HEK293 (cell line): ENCODE results near the gene PRSS1.
"Not testable (repeated sequence)": the region's sequence is repeated elsewhere in the genome, so short reads cannot be mapped to it uniquely, and the experiment has no call there.

Experiments used
- CTCF ChIA-PET: fragments of 350-600 bp; formaldehyde crosslinking; extraction: SDS; loops from one replicate; lab custom pipeline; 2021; ENCODE audit warnings: antibody characterized with exemption; lab: Yijun Ruan, JAX
- POLR2A ChIA-PET: fragments of 300-600 bp; formaldehyde crosslinking; extraction: SDS; loops from one replicate; lab custom pipeline; 2020; ENCODE audit warnings: antibody characterized with exemption, inconsistent platforms; lab: Yijun Ruan, JAX
- H3K27ac ChIP-seq: fragments of 200-500 bp; sonication (Bioruptor generic); 2 replicates; pipeline ENCODE4 v1.5.1; 2014; ENCODE audit warnings: low read depth, low read length, control low read depth, inconsistent platforms; ENCODE audit errors: extremely low read depth
- H3K36me3 ChIP-seq, 2 experiments: fragments of 200-500 bp in 1 of 2; sonication (Bioruptor generic) in 1 of 2; 1 replicate in 1 of 2; 2 replicates in 1 of 2; pipeline ENCODE4 v1.5.1; 2014 to 2017; ENCODE audit warnings: inconsistent platforms in 2 of 2, low read length in 2 of 2; ENCODE audit not compliant: control insufficient read depth in 2 of 2, insufficient read depth in 1 of 2
- H3K4me1 ChIP-seq: fragments of 200-500 bp; sonication (Bioruptor generic); 2 replicates; pipeline ENCODE4 v1.5.1; 2014; ENCODE audit warnings: mild to moderate bottlenecking, low read length, inconsistent platforms; ENCODE audit not compliant: control insufficient read depth, insufficient read depth
- H3K4me3 ChIP-seq: 2 replicates; pipeline ENCODE4 v1.5.1; 2011; ENCODE audit warnings: low read depth, mild to moderate bottlenecking, control low read depth, low read length, moderate library complexity
- H3K9me3 ChIP-seq: fragments of 200-500 bp; sonication (Bioruptor generic); 2 replicates; pipeline ENCODE4 v1.5.1; 2014; ENCODE audit warnings: low read depth, low read length, inconsistent platforms; ENCODE audit not compliant: control insufficient read depth, insufficient read depth
- BCL11B ChIP-seq: fragments of 450-650 bp; formaldehyde crosslinking; IDR thresholded peaks from 2 replicates; pipeline ENCODE4 v1.5.1; 2016; ENCODE audit warnings: low read depth, missing biosample characterization, missing genetic modification characterization
- INSM2 ChIP-seq: fragments of 450-650 bp; formaldehyde crosslinking; IDR thresholded peaks from 2 replicates; pipeline ENCODE4 v1.5.1; 2016; ENCODE audit warnings: missing biosample characterization, missing genetic modification characterization
- KLF8 ChIP-seq: fragments of 450-650 bp; formaldehyde crosslinking; IDR thresholded peaks from 2 replicates; pipeline ENCODE4 v1.5.1; 2016; ENCODE audit warnings: missing biosample characterization, missing genetic modification characterization
- ZBTB1 ChIP-seq: fragments of 450-650 bp; formaldehyde crosslinking; IDR thresholded peaks from 2 replicates; pipeline ENCODE4 v1.5.1; 2016; ENCODE audit warnings: missing biosample characterization, missing genetic modification characterization
- ZFP69B ChIP-seq: fragments of 450-650 bp; formaldehyde crosslinking; IDR thresholded peaks from 2 replicates; pipeline ENCODE4 v1.5.1; 2016; ENCODE audit warnings: missing biosample characterization, missing genetic modification characterization
- ZNF146 ChIP-seq: fragments of 450-650 bp; formaldehyde crosslinking; IDR thresholded peaks from 2 replicates; pipeline ENCODE4 v1.5.1; 2016; ENCODE audit warnings: missing biosample characterization, missing genetic modification characterization
- ZNF214 ChIP-seq: fragments of 450-650 bp; formaldehyde crosslinking; IDR thresholded peaks from 2 replicates; pipeline ENCODE4 v1.5.1; 2017; ENCODE audit warnings: missing biosample characterization, mild to moderate bottlenecking, missing genetic modification characterization, borderline replicate concordance
- ZNF223 ChIP-seq: fragments of 450-650 bp; formaldehyde crosslinking; IDR thresholded peaks from 2 replicates; pipeline ENCODE4 v1.5.1; 2016; ENCODE audit warnings: missing biosample characterization, missing genetic modification characterization
- ZNF350 ChIP-seq: fragments of 450-650 bp; formaldehyde crosslinking; IDR thresholded peaks from 2 replicates; pipeline ENCODE4 v1.5.0; 2017; ENCODE audit warnings: missing biosample characterization, mild to moderate bottlenecking, missing genetic modification characterization
- ZNF426 ChIP-seq: fragments of 450-650 bp; formaldehyde crosslinking; IDR thresholded peaks from 2 replicates; pipeline ENCODE4 v1.5.1; 2017; ENCODE audit warnings: missing biosample characterization, missing genetic modification characterization, mild to moderate bottlenecking, inconsistent platforms, moderate library complexity
- ZNF433 ChIP-seq: fragments of 450-650 bp; formaldehyde crosslinking; IDR thresholded peaks from 2 replicates; pipeline ENCODE4 v1.5.1; 2016; ENCODE audit warnings: missing biosample characterization, missing genetic modification characterization, low read depth
- ZNF580 ChIP-seq: fragments of 450-650 bp; formaldehyde crosslinking; IDR thresholded peaks from 2 replicates; pipeline ENCODE4 v1.5.1; 2016; ENCODE audit warnings: missing biosample characterization, missing genetic modification characterization
- ZNF704 ChIP-seq: fragments of 450-650 bp; formaldehyde crosslinking; IDR thresholded peaks from 2 replicates; pipeline ENCODE4 v1.5.1; 2016; ENCODE audit warnings: missing biosample characterization, missing genetic modification characterization
- ZXDB ChIP-seq: fragments of 450-650 bp; formaldehyde crosslinking; IDR thresholded peaks from 2 replicates; pipeline ENCODE4 v1.5.1; 2016; ENCODE audit warnings: missing biosample characterization, missing genetic modification characterization
- TF ChIP-seq, protein P1 (sequence below): fragments of 450-650 bp; formaldehyde crosslinking; IDR thresholded peaks from 2 replicates; pipeline ENCODE4 v1.5.1; 2016; ENCODE audit warnings: missing biosample characterization, missing genetic modification characterization
- TF ChIP-seq, protein P2 (sequence below): fragments of 450-650 bp; formaldehyde crosslinking; IDR thresholded peaks from 2 replicates; pipeline ENCODE4 v1.5.0; 2017; ENCODE audit warnings: missing biosample characterization, missing genetic modification characterization, borderline replicate concordance
- TF ChIP-seq, protein P3 (sequence below): fragments of 450-650 bp; formaldehyde crosslinking; IDR thresholded peaks from 2 replicates; pipeline ENCODE4 v1.5.1; 2016; ENCODE audit warnings: missing biosample characterization, missing genetic modification characterization

PRSS1 gene

GRCh38 chr7:142752376-142753225, 3.3 kb downstream of the PRSS1 start (continued):
- TF ChIP-seq KLF8 (tag by site-specific recombination), result no peak
- TF ChIP-seq ZXDB (tag by site-specific recombination), result no peak
- no peak for TF ChIP-seq ZNF214 (tag by site-specific recombination)
- TF ChIP-seq, all 188 proteins: peak for 0

- no peak overlapping the region for H3K27ac ChIP-seq
- H3K9me3 ChIP-seq, result no peaks in the 10 kb centered on the region
- H3K36me3 ChIP-seq, result no peaks in the 10 kb centered on the region
- no peaks in the 10 kb centered on the region for H3K4me1 ChIP-seq
- POLR2A ChIA-PET, result no interaction called here
- H3K4me3 ChIP-seq, result no peak overlapping the region
- TF ChIP-seq INSM2 (tag by site-specific recombination) (no peak), ZNF704 (no peak), BCL11B (no peak), ZNF580 (tag by site-specific recombination) (no peak), ZFP69B (tag by site-specific recombination) (no peak)
- TF ChIP-seq, protein P1, sequence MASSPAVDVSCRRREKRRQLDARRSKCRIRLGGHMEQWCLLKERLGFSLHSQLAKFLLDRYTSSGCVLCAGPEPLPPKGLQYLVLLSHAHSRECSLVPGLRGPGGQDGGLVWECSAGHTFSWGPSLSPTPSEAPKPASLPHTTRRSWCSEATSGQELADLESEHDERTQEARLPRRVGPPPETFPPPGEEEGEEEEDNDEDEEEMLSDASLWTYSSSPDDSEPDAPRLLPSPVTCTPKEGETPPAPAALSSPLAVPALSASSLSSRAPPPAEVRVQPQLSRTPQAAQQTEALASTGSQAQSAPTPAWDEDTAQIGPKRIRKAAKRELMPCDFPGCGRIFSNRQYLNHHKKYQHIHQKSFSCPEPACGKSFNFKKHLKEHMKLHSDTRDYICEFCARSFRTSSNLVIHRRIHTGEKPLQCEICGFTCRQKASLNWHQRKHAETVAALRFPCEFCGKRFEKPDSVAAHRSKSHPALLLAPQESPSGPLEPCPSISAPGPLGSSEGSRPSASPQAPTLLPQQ (tag by site-specific recombination), result no peak
- CTCF ChIA-PET, result no interaction called here
Observed at GRCh38 chr7:142753366-142753765, 4.1 kb downstream of the PRSS1 start.

DNA sequence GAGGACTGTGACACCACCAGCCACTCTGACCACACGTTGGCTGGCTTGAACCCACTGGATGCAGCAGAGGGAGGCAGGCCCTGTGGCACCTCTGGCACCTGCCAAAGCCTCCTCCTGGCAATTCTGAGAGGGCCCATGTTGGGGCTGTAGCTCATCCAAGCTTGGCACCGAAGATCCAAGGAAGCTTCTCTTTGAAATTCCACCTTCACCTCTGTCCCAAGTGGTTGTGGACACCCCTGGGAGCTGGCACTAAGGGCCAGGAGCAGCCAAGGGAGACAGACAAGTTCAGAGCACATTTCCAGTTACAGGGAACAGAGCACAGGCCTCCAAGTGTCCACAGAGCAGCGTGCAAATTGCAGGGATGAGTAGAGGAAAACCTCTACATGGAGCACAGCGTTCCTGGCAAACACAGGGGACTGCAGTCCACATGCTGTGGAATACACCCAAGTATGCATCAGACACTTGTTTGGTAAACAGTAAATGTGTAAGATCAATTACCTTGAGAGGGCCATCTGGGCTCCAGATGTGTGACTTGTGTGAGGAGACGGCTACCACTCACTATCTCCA, 4.7 kb downstream of the PRSS1 start:
- H3K4me1 ChIP-seq, H3K27ac ChIP-seq, H3K36me3 ChIP-seq, POLR2A ChIA-PET, H3K4me3 ChIP-seq, CTCF ChIA-PET, H3K9me3 ChIP-seq: not testable (repeated sequence)

- Histone ChIP-seq H3K4me1 (no peaks in the 10 kb centered on the region), H3K36me3 (no peaks in the 10 kb centered on the region), H3K4me3 (no peak overlapping the region), H3K27ac (no peak overlapping the region), H3K9me3 (no peaks in the 10 kb centered on the region)
- ChIA-PET POLR2A (no interaction called here), CTCF (no interaction called here)
- TF ChIP-seq, protein P2, sequence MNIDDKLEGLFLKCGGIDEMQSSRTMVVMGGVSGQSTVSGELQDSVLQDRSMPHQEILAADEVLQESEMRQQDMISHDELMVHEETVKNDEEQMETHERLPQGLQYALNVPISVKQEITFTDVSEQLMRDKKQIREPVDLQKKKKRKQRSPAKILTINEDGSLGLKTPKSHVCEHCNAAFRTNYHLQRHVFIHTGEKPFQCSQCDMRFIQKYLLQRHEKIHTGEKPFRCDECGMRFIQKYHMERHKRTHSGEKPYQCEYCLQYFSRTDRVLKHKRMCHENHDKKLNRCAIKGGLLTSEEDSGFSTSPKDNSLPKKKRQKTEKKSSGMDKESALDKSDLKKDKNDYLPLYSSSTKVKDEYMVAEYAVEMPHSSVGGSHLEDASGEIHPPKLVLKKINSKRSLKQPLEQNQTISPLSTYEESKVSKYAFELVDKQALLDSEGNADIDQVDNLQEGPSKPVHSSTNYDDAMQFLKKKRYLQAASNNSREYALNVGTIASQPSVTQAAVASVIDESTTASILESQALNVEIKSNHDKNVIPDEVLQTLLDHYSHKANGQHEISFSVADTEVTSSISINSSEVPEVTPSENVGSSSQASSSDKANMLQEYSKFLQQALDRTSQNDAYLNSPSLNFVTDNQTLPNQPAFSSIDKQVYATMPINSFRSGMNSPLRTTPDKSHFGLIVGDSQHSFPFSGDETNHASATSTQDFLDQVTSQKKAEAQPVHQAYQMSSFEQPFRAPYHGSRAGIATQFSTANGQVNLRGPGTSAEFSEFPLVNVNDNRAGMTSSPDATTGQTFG, result no peak
- TF ChIP-seq ZNF223 (tag by site-specific recombination) (no peak), ZNF426 (tag by site-specific recombination) (no peak), ZNF433 (tag by site-specific recombination) (no peak), ZNF146 (tag by site-specific recombination) (no peak), ZNF350 (tag by site-specific recombination) (no peak), ZXDB (tag by site-specific recombination) (no peak), ZBTB1 (tag by site-specific recombination) (no peak)
- TF ChIP-seq, protein P3, sequence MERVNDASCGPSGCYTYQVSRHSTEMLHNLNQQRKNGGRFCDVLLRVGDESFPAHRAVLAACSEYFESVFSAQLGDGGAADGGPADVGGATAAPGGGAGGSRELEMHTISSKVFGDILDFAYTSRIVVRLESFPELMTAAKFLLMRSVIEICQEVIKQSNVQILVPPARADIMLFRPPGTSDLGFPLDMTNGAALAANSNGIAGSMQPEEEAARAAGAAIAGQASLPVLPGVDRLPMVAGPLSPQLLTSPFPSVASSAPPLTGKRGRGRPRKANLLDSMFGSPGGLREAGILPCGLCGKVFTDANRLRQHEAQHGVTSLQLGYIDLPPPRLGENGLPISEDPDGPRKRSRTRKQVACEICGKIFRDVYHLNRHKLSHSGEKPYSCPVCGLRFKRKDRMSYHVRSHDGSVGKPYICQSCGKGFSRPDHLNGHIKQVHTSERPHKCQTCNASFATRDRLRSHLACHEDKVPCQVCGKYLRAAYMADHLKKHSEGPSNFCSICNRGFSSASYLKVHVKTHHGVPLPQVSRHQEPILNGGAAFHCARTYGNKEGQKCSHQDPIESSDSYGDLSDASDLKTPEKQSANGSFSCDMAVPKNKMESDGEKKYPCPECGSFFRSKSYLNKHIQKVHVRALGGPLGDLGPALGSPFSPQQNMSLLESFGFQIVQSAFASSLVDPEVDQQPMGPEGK (tag by site-specific recombination), result no peak
Observed at GRCh38 chr7:142754681-142755575, 5.7 kb downstream of the PRSS1 start.
